Ureter (tissue), 1 donor: ENCODE data around the gene DIRAS2. TPM values are rescaled to one million over a fixed set of nuclear protein-coding genes. Genes with fewer than 3 reads are reported as not detected.
A peak's percentile ranks its signal among the peaks of the same experiment; 100 is the strongest.
"Not testable (repeated sequence)": the region's sequence is repeated elsewhere in the genome, so short reads cannot be mapped to it uniquely, and the experiment has no call there.

ENCODE experiments used
- DNase-seq: peaks from one replicate; pipeline ENCODE4 v3.0.0-alpha.2; 2020; ENCODE audit warnings: low spot score
- total RNA-seq: library from RNA; stranded (reverse); gene quantifications from one replicate; pipeline ENCODE4 v1.2.4, GENCODE V29; 2023
- donor health status: DM: yes; HTN: yes; CAD: no.

DIRAS2 gene
- total RNA-seq: 3.9 TPM

GRCh38 chr9:90642570-90643539 is at the start of gene DIRAS2:
DIRAS2 (minus strand) TSS chr9:90642824; CDS start chr9:90613827, 28,997 bp downstream.
- DNase-seq: peak; percentile 68

GRCh38 chr9:90684736-90685135 is 42.1 kb upstream of the DIRAS2 start:
- DNase-seq: no peak

GRCh38 chr9:90684106-90684505 is 41.5 kb upstream of the DIRAS2 start:
- DNase-seq: no peak

- DNase-seq: no peak
These were observed 37.9 kb upstream of the DIRAS2 start for GRCh38 chr9:90680534-90680933.

GRCh38 chr9:90665072-90665471 is 22.4 kb upstream of the DIRAS2 start:
- DNase-seq: no peak

GRCh38 chr9:90659650-90660364 is 17.2 kb upstream of the DIRAS2 start:
- no peak for DNase-seq

GRCh38 chr9:90658783-90659182 is 16.2 kb upstream of the DIRAS2 start:
- no peak for DNase-seq

- DNase-seq: no peak
These were observed 15.6 kb upstream of the DIRAS2 start for GRCh38 chr9:90658181-90658580.

- not testable (repeated sequence) for DNase-seq
These were observed 14.3 kb upstream of the DIRAS2 start for GRCh38 chr9:90656876-90657275.

GRCh38 chr9:90651246-90651645 is 8.6 kb upstream of the DIRAS2 start:
- no peak for DNase-seq

GRCh38 chr9:90647843-90648242 is 5.2 kb upstream of the DIRAS2 start:
- DNase-seq: no peak

- DNase-seq: no peak
These were observed 3.1 kb upstream of the DIRAS2 start for GRCh38 chr9:90645721-90646120.

- DNase-seq: no peak
These were observed 638 bp downstream of the DIRAS2 start for GRCh38 chr9:90641884-90642487.

GRCh38 chr9:90641086-90641485 is 1.5 kb downstream of the DIRAS2 start:
- DNase-seq: no peak

- DNase-seq: no peak
These were observed 2.3 kb downstream of the DIRAS2 start for GRCh38 chr9:90640361-90640760.

GRCh38 chr9:90637626-90638025 is 5.0 kb downstream of the DIRAS2 start:
- no peak for DNase-seq

- DNase-seq: no peak
These were observed 9.9 kb downstream of the DIRAS2 start for GRCh38 chr9:90632647-90633207.

GRCh38 chr9:90631964-90632363 is 10.7 kb downstream of the DIRAS2 start:
- DNase-seq: no peak

- DNase-seq: no peak
These were observed 12.6 kb downstream of the DIRAS2 start for GRCh38 chr9:90629991-90630390.

- DNase-seq: no peak
These were observed 13.3 kb downstream of the DIRAS2 start for GRCh38 chr9:90629354-90629753.

- DNase-seq: no peak
These were observed 25.8 kb downstream of the DIRAS2 start for GRCh38 chr9:90616806-90617205.

GRCh38 chr9:90613502-90613901 is 29.1 kb downstream of the DIRAS2 start:
- no peak for DNase-seq
